Psoas muscle (tissue), 8 donors: Measurements from ENCODE around the gene TRPM2. TPM values are rescaled to one million over a fixed set of nuclear protein-coding genes. Genes with fewer than 3 reads are reported as not detected.

Experiments used
- ATAC-seq, 4 donors: fragments of 200-7000 bp; cut with Tn5 transposase; one replicate each; pipeline ENCODE4 v1.9.1; 2020; ENCODE audit warnings: moderate library complexity in 3 of 4, mild to moderate bottlenecking in 2 of 4
- DNase-seq, 2 donors: peaks; one replicate each; pipeline ENCODE4 v3.0.0-alpha.2; 2020
- H3K27ac ChIP-seq: fragments of 200-600 bp; one replicate; pipeline ENCODE4 v1.8.0; 2022
- H3K27me3 ChIP-seq, 3 donors: fragments of 200-600 bp in 1 of 3; one replicate each; pipeline versions ENCODE4 v1.6.1 to v1.8.0; 2013 to 2022; ENCODE audit warnings: low read length in 2 of 3, mild to moderate bottlenecking in 2 of 3, moderate library complexity in 1 of 3; ENCODE audit not compliant: insufficient read depth in 3 of 3
- H3K36me3 ChIP-seq, 2 donors: fragments of 200-600 bp in 1 of 2; one replicate each; pipeline versions ENCODE4 v1.6.1 to v1.8.0; 2013 to 2022; ENCODE audit warnings: low read depth in 1 of 2, mild to moderate bottlenecking in 1 of 2, moderate library complexity in 1 of 2; ENCODE audit not compliant: insufficient read depth in 1 of 2
- H3K4me1 ChIP-seq: fragments of 200-600 bp; one replicate; pipeline ENCODE4 v1.8.0; 2022
- H3K4me3 ChIP-seq: fragments of 200-600 bp; one replicate; pipeline ENCODE4 v1.8.0; 2022; ENCODE audit warnings: mild to moderate bottlenecking
- H3K9me3 ChIP-seq: fragments of 200-600 bp; one replicate; pipeline ENCODE4 v1.8.0; 2022
- WGBS, 3 donors: extraction: QIAGEN DNeasy Blood & Tissue Kit; methylation state at CpG; one replicate each; pipeline versions ENCODE4 v1.1.6 to v1.1.7; 2013; 5-methylcytosine and 5-hydroxymethylcytosine counted together
- intact Hi-C, 2 donors: fragments of 100-400 bp; cut with DNase I; formaldehyde crosslinking; loops; one replicate each; pipeline versions ENCODE4 v1.11.0 to v1.14.2; 2022
- polyA plus RNA-seq, 3 donors: library from polyadenylated mRNA; stranded (reverse); fragments of 200-250 nt; gene quantifications; one replicate each; pipeline ENCODE4 v1.2.3, GENCODE V29; 2013
- total RNA-seq, 4 donors: library from RNA; stranded (reverse); fragmentation: NEBNext Ultra II Directional in 2 of 4; extraction: Animal tissue kit (Norgen Biotek cat#: 25700) in 2 of 4; gene quantifications; one replicate each; pipeline versions ENCODE4 v1.2.1 to v1.2.4, GENCODE V29; 2021 to 2023
- TF ChIP-seq, protein P1 (sequence below): fragments of 200-600 bp; IDR thresholded peaks from one replicate; pipeline ENCODE4 v1.8.0; 2022; ENCODE audit warnings: antibody characterized with exemption
- donor health status: healthy with polysubstance abuse.
- donor health status: DM: no; HTN: no; CAD: no; lungs with moderate emphysema.
- donor health status: Bipolar disorder and iron deficiency.
- donor health status: healthy.
- donor health status: DM: yes; HTN: yes; CAD: no.
- donor health status: DM: no; HTN: no; CAD: no.
- donor health status: DM: no; HTN: no; CAD: no.
- donor health status: DM: yes; HTN: yes; CAD: no.

TRPM2 gene
- total and polyA plus RNA-seq, 7 donors, result 0.08 to 1.7 (median 0.76) TPM

DNA sequence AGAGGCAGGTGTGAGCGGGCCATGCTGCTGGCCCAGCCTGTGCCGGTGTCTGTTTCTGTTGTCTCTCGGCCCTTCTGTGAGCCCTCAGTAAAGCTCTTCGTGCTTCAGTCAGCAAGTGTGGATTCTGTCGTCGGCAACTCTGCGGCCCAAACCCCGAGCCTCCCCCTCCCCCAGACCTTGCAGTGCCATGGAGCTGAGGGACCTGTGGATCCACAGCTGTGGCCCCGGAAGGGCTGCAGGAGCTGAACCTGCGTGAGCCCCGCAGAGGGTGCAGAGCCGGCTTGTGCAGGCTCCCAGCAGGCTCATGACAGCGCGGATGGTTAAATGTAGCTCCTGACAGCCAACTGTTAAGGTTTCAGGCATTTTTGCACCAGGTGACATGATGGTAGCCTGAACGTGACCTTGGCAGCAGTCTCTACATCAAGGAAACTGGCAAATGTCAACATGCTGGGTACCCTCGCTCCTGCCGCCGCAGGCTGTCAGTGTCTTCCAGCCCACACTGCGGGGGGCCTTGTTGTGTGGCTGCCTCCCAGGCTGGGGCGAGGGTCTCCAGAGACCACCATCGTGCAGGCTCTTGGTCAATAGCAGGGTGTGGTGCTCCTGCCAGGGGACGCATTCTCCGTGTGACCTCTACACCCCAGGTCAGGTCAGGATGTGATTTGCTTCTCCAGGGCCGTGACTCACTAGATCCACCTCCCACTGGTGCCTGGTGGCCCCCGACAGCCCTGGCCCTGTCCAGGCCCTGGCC is 108.8 kb downstream of the TRPM2 start:
- no peak for DNase-seq
- no peak for ATAC-seq
- Histone ChIP-seq H3K36me3 (no peaks in the 10 kb centered on the region), H3K4me3 (no peak overlapping the region), H3K27ac (no peak overlapping the region), H3K27me3 (peaks cover 0 to 34% (median 4%) of the 10 kb centered on the region in 3 donors), H3K9me3 (no peaks in the 10 kb centered on the region), H3K4me1 (no peaks in the 10 kb centered on the region)
- 63 to 69% (median 64%) methylated on average over 25 of the region's 25 CpGs for WGBS, 3 donors
- intact Hi-C loops, result no loop called here
- TF ChIP-seq, protein P1, sequence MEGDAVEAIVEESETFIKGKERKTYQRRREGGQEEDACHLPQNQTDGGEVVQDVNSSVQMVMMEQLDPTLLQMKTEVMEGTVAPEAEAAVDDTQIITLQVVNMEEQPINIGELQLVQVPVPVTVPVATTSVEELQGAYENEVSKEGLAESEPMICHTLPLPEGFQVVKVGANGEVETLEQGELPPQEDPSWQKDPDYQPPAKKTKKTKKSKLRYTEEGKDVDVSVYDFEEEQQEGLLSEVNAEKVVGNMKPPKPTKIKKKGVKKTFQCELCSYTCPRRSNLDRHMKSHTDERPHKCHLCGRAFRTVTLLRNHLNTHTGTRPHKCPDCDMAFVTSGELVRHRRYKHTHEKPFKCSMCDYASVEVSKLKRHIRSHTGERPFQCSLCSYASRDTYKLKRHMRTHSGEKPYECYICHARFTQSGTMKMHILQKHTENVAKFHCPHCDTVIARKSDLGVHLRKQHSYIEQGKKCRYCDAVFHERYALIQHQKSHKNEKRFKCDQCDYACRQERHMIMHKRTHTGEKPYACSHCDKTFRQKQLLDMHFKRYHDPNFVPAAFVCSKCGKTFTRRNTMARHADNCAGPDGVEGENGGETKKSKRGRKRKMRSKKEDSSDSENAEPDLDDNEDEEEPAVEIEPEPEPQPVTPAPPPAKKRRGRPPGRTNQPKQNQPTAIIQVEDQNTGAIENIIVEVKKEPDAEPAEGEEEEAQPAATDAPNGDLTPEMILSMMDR, result no peak

DNA sequence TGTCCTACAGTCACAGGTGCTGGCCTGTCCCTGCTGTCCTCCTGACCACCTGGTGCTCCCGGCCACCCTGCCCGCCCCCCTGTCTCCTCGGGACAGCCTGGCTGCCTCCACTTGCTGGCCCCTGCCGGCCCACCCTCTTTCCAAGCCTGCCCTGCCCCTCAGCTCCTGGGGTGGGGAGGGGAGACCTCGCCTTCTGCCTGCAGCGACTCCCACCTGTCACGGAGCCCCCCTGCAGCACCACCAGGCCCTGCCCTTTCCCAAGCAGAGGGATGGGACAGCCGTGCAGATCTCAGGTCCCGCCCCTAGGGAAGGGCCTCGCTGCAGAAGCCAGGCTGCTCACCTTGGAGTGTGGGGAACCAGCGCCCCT is 109.4 kb downstream of the TRPM2 start:
- Histone ChIP-seq H3K4me1 (no peaks in the 10 kb centered on the region), H3K27ac (no peak overlapping the region), H3K4me3 (no peak overlapping the region), H3K9me3 (no peaks in the 10 kb centered on the region), H3K27me3 (peaks cover 0 to 28% (median 4%) of the 10 kb centered on the region in 3 donors), H3K36me3 (no peaks in the 10 kb centered on the region)
- DNase-seq, result no peak
- intact Hi-C loops, result no loop called here
- ATAC-seq, result no peak
- WGBS, 3 donors, result 84 to 89% (median 88%) methylated on average over 11 of the region's 11 CpGs
- TF ChIP-seq, protein P1, result no peak

DNA sequence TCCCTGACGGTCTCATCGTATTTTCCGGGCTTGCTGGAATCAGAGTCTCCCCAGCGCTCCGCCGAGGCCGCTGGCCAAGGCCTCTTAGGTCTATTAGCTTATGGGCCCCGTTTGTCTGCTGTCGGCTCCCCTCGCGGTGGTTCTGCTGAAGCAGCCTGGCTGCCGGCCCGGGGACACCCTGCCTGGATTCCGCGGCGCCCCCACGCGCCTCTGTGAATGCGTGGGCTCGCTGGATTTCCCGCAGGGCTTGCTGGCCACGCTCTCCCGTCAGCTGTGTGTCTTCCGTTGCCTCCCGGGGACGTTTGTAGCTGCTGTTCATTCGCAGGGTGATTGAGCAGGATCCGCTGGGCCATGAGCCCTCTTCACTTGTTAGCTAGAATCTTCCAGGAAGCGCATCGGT is 110.3 kb downstream of the TRPM2 start:
- TF ChIP-seq, protein P1, result no peak
- ATAC-seq (no peak), DNase-seq (no peak)
- Histone ChIP-seq H3K36me3 (no peaks in the 10 kb centered on the region), H3K27me3 (peaks cover 0 to 24% (median 4%) of the 10 kb centered on the region in 3 donors), H3K4me1 (no peaks in the 10 kb centered on the region), H3K4me3 (no peak overlapping the region), H3K27ac (no peak overlapping the region), H3K9me3 (no peaks in the 10 kb centered on the region)
- intact Hi-C loops, result no loop called here
- 44 to 45% (median 45%) methylated on average over 25 to 30 of the region's 30 CpGs for WGBS, 3 donors

DNA sequence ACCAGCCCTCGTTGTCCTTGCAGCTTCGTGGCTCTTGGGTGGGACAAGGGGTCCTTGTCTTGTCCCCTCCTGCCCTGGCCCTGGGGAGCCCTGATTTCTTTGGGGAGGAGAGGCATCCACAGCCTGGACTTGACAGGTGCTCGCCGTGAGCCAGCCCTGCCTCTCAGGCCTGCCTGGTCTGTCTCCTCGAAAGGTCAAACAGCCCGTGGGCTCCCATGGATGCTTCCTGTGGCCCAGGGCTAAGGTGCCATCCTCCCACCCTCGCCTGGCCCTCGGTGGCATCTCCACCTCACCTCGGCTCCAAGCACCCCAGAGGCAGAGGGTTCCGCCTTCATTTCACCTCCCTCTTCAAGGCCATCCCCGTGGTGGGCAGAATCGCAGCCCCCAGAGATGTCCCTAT is 110.9 kb downstream of the TRPM2 start:
- H3K4me3 ChIP-seq, result no peak overlapping the region
- H3K27ac ChIP-seq, result no peak overlapping the region
- ATAC-seq, result no peak
- no peaks in the 10 kb centered on the region for H3K4me1 ChIP-seq
- peaks cover 0 to 24% (median 2%) of the 10 kb centered on the region in 3 donors for H3K27me3 ChIP-seq
- H3K36me3 ChIP-seq, result no peaks in the 10 kb centered on the region
- DNase-seq, result no peak
- intact Hi-C loops, result no loop called here
- 86 to 89% (median 89%) methylated on average over 12 of the region's 12 CpGs for WGBS, 3 donors
- H3K9me3 ChIP-seq, result no peaks in the 10 kb centered on the region
- TF ChIP-seq, protein P1, result no peak
